H9 (cell line): ENCODE measurements around the gene APOA4. TPM values are rescaled to one million over a fixed set of nuclear protein-coding genes. Genes with fewer than 3 reads are reported as not detected.

Experiments used
- DNase-seq: peaks from one replicate; pipeline ENCODE4 v3.0.0-alpha.2; 2017
- H2AFZ ChIP-seq: one replicate; pipeline ENCODE4 v1.6.1; 2013; ENCODE audit warnings: mild to moderate bottlenecking, low read length, control low read depth, moderate library complexity
- H2AK5ac ChIP-seq: 2 replicates; pipeline ENCODE4 v1.6.1; 2013; ENCODE audit warnings: low read length, control low read depth, mixed read lengths; ENCODE audit not compliant: insufficient read length
- H2BK120ac ChIP-seq: one replicate; pipeline ENCODE4 v1.6.1; 2013; ENCODE audit warnings: low read depth, mild to moderate bottlenecking, low read length, control low read depth, inconsistent platforms; ENCODE audit not compliant: poor library complexity, severe bottlenecking
- H2BK12ac ChIP-seq: 2 replicates; pipeline ENCODE4 v1.6.1; 2013; ENCODE audit warnings: low read length, control low read depth, mixed read lengths, low read depth; ENCODE audit not compliant: insufficient read length
- H2BK15ac ChIP-seq: 2 replicates; pipeline ENCODE4 v1.6.1; 2013; ENCODE audit warnings: low read depth, low read length, control low read depth
- H2BK20ac ChIP-seq: one replicate; pipeline ENCODE4 v1.6.1; 2013; ENCODE audit warnings: low read depth, mild to moderate bottlenecking, low read length, control low read depth, inconsistent platforms; ENCODE audit not compliant: poor library complexity, severe bottlenecking
- H2BK5ac ChIP-seq: 2 replicates; pipeline ENCODE4 v1.6.1; 2013; ENCODE audit warnings: low read length, control low read depth, mixed read lengths; ENCODE audit not compliant: insufficient read length
- H3K14ac ChIP-seq: 2 replicates; pipeline ENCODE4 v1.6.1; 2013; ENCODE audit warnings: low read length, control low read depth; ENCODE audit not compliant: insufficient read depth
- H3K18ac ChIP-seq: 2 replicates; pipeline ENCODE4 v1.6.1; 2013; ENCODE audit warnings: low read depth, mild to moderate bottlenecking, mixed read lengths, low read length, control low read depth; ENCODE audit not compliant: insufficient read length
- H3K23ac ChIP-seq: 2 replicates; pipeline ENCODE4 v1.6.1; 2013; ENCODE audit warnings: low read length, control low read depth, mixed read lengths, low read depth; ENCODE audit not compliant: insufficient read length
- H3K23me2 ChIP-seq: 2 replicates; pipeline ENCODE4 v1.6.1; 2013; ENCODE audit warnings: low read depth, mild to moderate bottlenecking, mixed read lengths, low read length, control low read depth; ENCODE audit not compliant: insufficient read length, poor library complexity, severe bottlenecking
- H3K27ac ChIP-seq: 2 replicates; pipeline ENCODE4 v1.5.1; 2013; ENCODE audit warnings: low read length, control low read depth, mixed read lengths, low read depth; ENCODE audit not compliant: insufficient read length
- H3K27me3 ChIP-seq: 2 replicates; pipeline ENCODE4 v1.6.1; 2013; ENCODE audit warnings: low read length, control low read depth, inconsistent platforms; ENCODE audit not compliant: insufficient read depth
- H3K4ac ChIP-seq: 2 replicates; pipeline ENCODE4 v1.6.1; 2013; ENCODE audit warnings: low read depth, mild to moderate bottlenecking, control low read depth, inconsistent platforms, low read length, moderate library complexity
- H3K4me1 ChIP-seq: 2 replicates; pipeline ENCODE4 v1.6.1; 2013; ENCODE audit warnings: low read length, control low read depth, inconsistent platforms; ENCODE audit not compliant: insufficient read depth
- H3K4me2 ChIP-seq: 2 replicates; pipeline ENCODE4 v1.6.1; 2013; ENCODE audit warnings: low read length, control low read depth, mixed read lengths; ENCODE audit not compliant: insufficient read length, insufficient read depth
- H3K56ac ChIP-seq: 2 replicates; pipeline ENCODE4 v1.6.1; 2013; ENCODE audit warnings: low read depth, mild to moderate bottlenecking, mixed read lengths, low read length, control low read depth; ENCODE audit not compliant: insufficient read length
- H3K79me1 ChIP-seq: 2 replicates; pipeline ENCODE4 v1.6.1; 2013; ENCODE audit warnings: low read depth, mild to moderate bottlenecking, moderate library complexity, low read length, control low read depth, inconsistent platforms; ENCODE audit not compliant: insufficient read depth, poor library complexity, severe bottlenecking
- H3K79me2 ChIP-seq: 2 replicates; pipeline ENCODE4 v1.6.1; 2013; ENCODE audit warnings: low read length, control low read depth, inconsistent platforms; ENCODE audit not compliant: insufficient read depth
- H3K9ac ChIP-seq: 2 replicates; pipeline ENCODE4 v1.6.1; 2013; ENCODE audit warnings: low read length, control low read depth, mixed read lengths; ENCODE audit not compliant: insufficient read length; ENCODE audit errors: extremely low read depth
- H3K9me3 ChIP-seq: one replicate; pipeline ENCODE4 v1.6.1; 2013; ENCODE audit warnings: low read depth, low read length, inconsistent platforms; ENCODE audit not compliant: control insufficient read depth
- H3T11ph ChIP-seq: one replicate; pipeline ENCODE4 v1.6.1; 2013; ENCODE audit warnings: mild to moderate bottlenecking, low read length, control low read depth, inconsistent platforms
- H4K20me1 ChIP-seq: one replicate; pipeline ENCODE4 v1.6.1; 2013; ENCODE audit not compliant: control insufficient read depth, insufficient read length, insufficient read depth
- H4K5ac ChIP-seq: 2 replicates; pipeline ENCODE4 v1.6.1; 2013; ENCODE audit warnings: low read depth, mild to moderate bottlenecking, mixed read lengths, low read length, control low read depth; ENCODE audit not compliant: insufficient read length
- H4K8ac ChIP-seq: replicated peaks from 2 replicates; pipeline ENCODE4 v1.6.1; 2013; ENCODE audit warnings: low read length, control low read depth, mixed read lengths, low read depth; ENCODE audit not compliant: insufficient read length
- H4K91ac ChIP-seq: 2 replicates; pipeline ENCODE4 v1.6.1; 2013; ENCODE audit warnings: low read depth, mild to moderate bottlenecking, moderate library complexity, mixed read lengths, low read length, control low read depth; ENCODE audit not compliant: insufficient read length
- H3K27ac Mint-ChIP-seq, 3 experiments: 2 replicates in 2 of 3; 3 replicates in 1 of 3; pipeline ENCODE4 v1.8.0; 2020 to 2021; ENCODE audit warnings: mixed read lengths in 3 of 3, mild to moderate bottlenecking in 1 of 3, moderate library complexity in 1 of 3
- H3K27me3 Mint-ChIP-seq: 2 replicates; pipeline ENCODE4 v1.8.0; 2021; ENCODE audit warnings: low read depth, mild to moderate bottlenecking, moderate library complexity, mixed read lengths
- H3K36me3 Mint-ChIP-seq, 3 experiments: 2 replicates in 2 of 3; 3 replicates in 1 of 3; pipeline ENCODE4 v1.8.0; 2020 to 2021; ENCODE audit warnings: low read depth in 3 of 3, mixed read lengths in 3 of 3; ENCODE audit not compliant: insufficient read depth in 1 of 3
- H3K4me1 Mint-ChIP-seq, 2 experiments: 2 replicates each; pipeline ENCODE4 v1.8.0; 2020; ENCODE audit warnings: mixed read lengths in 2 of 2
- H3K4me3 Mint-ChIP-seq, 2 experiments: 2 replicates in 1 of 2; 3 replicates in 1 of 2; pipeline ENCODE4 v1.8.0; 2020 to 2021; ENCODE audit warnings: mild to moderate bottlenecking in 2 of 2, mixed read lengths in 2 of 2, moderate library complexity in 1 of 2
- H3K9me3 Mint-ChIP-seq, 2 experiments: 2 replicates in 1 of 2; 3 replicates in 1 of 2; pipeline ENCODE4 v1.8.0; 2020; ENCODE audit warnings: mild to moderate bottlenecking in 2 of 2, mixed read lengths in 2 of 2, moderate library complexity in 1 of 2
- CTCF ChIP-seq: fragments of 200-600 bp; sonication (generic); conservative IDR thresholded peaks from 3 replicates; pipeline ENCODE4 v1.8.0; 2021; ENCODE audit warnings: antibody characterized with exemption, mild to moderate bottlenecking
- WGBS: extraction: QIAGEN DNeasy Blood & Tissue Kit; methylation state at CpG from one replicate; pipeline ENCODE4 v1.1.7; 2013; ENCODE audit warnings: missing lambda C conversion rate, low lambda C conversion rate, mixed read lengths; ENCODE audit not compliant: insufficient read length; ENCODE audit errors: extremely low coverage; 5-methylcytosine and 5-hydroxymethylcytosine counted together
- total RNA-seq: library from RNA; stranded (reverse); gene quantifications from 2 replicates; pipeline ENCODE4 v1.2.1, GENCODE V29; 2021

APOA4 gene
- total RNA-seq, 1 experiment from 2014 or later: not detected

GRCh38 chr11:116862185-116862584 is 39.1 kb upstream of the APOA4 start:
- H3K9ac ChIP-seq: no peak overlapping the region
- no CpG with 5 or more reads among the region's 3 CpGs for WGBS
- no peak overlapping the region for H3K27ac ChIP-seq
- no peaks in the 10 kb centered on the region for H3K27me3 ChIP-seq
- H3K23me2 ChIP-seq: no peaks in the 10 kb centered on the region
- H2BK5ac ChIP-seq: no peak overlapping the region
- no peak overlapping the region for H2BK120ac ChIP-seq
- H2AFZ ChIP-seq: no peak overlapping the region
- no peak overlapping the region for H3K4ac ChIP-seq
- H3K9me3 ChIP-seq: no peaks in the 10 kb centered on the region
- H3K4me1 ChIP-seq: no peaks in the 10 kb centered on the region
- H2BK12ac ChIP-seq: no peak overlapping the region
- H3K18ac ChIP-seq: no peak overlapping the region
- H3T11ph ChIP-seq: no peak overlapping the region
- H3K79me1 ChIP-seq: no peaks in the 10 kb centered on the region
- no peak overlapping the region for H3K27ac Mint-ChIP-seq
- no peak overlapping the region for H2BK15ac ChIP-seq
- H4K5ac ChIP-seq: no peak overlapping the region
- no peaks in the 10 kb centered on the region for H3K4me1 Mint-ChIP-seq
- H3K56ac ChIP-seq: no peak overlapping the region
- H3K36me3 Mint-ChIP-seq: peaks cover 21 to 69% (median 64%) of the 10 kb centered on the region in 3 experiments
- H3K4me3 Mint-ChIP-seq: no peak overlapping the region
- H3K79me2 ChIP-seq: no peaks in the 10 kb centered on the region
- H3K23ac ChIP-seq: no peak overlapping the region
- H3K4me2 ChIP-seq: no peak overlapping the region
- no peak overlapping the region for H2BK20ac ChIP-seq
- no peak overlapping the region for H4K8ac ChIP-seq
- H4K91ac ChIP-seq: no peak overlapping the region
- no peak for TF ChIP-seq CTCF
- H3K27me3 Mint-ChIP-seq: no peaks in the 10 kb centered on the region
- no peak overlapping the region for H2AK5ac ChIP-seq
- no peaks in the 10 kb centered on the region for H4K20me1 ChIP-seq
- DNase-seq: no peak
- H3K9me3 Mint-ChIP-seq: no peaks in the 10 kb centered on the region
- no peak overlapping the region for H3K14ac ChIP-seq
